Lower leg skin (tissue), 3 donors: Measurements from ENCODE around the gene ORAI1.

Source experiments
- CTCF ChIP-seq, 3 donors: fragments of 450-650 bp; IDR thresholded peaks; one replicate each; pipeline ENCODE4 v1.5.1; 2016; ENCODE audit warnings: antibody characterized with exemption in 3 of 3, mild to moderate bottlenecking in 3 of 3, moderate library complexity in 2 of 3
- POLR2A ChIP-seq, 2 donors: fragments of 450-650 bp; IDR thresholded peaks; one replicate each; pipeline ENCODE4 v1.6.1; 2016 to 2017; ENCODE audit warnings: antibody characterized with exemption in 2 of 2, mild to moderate bottlenecking in 1 of 2, moderate library complexity in 1 of 2

GRCh38 chr12:121613462-121613861 is 12.9 kb upstream of the ORAI1 start:
- no peak for TF ChIP-seq POLR2A (IDR thresholded peaks at IDR 0.05)
- TF ChIP-seq CTCF (IDR thresholded peaks at IDR 0.05), result no peak
